HG02610 (cell line): ENCODE data around the gene SLC25A26.

Experiments
- ATAC-seq: cut with Tn5 transposase; IDR thresholded peaks from one replicate; pipeline ENCODE4 v1.9.1; 2021; ENCODE audit warnings: mild to moderate bottlenecking, moderate library complexity; ENCODE audit not compliant: unreplicated experiment

SLC25A26 gene

GRCh38 chr3:66427951-66428474 is 207.2 kb downstream of the SLC25A26 start:
- no peak for ATAC-seq
